IMR-90 (cell line): ENCODE data around the gene BRD1. TPM values are rescaled to one million over a fixed set of nuclear protein-coding genes. Genes with fewer than 3 reads are reported as not detected.

Experiments used
- ATAC-seq: fragments of 200-7000 bp; cut with Tn5 transposase; 2 replicates; pipeline ENCODE4 v1.9.1; 2020; ENCODE audit warnings: low read depth, mild to moderate bottlenecking, moderate library complexity
- BruUV-seq: library from RNA; stranded (reverse); fragments of 400-500 nt; replicated peaks from 2 replicates; lab custom pipeline; 2021; lab: Mats Ljungman, UMichigan
- CTCF ChIA-PET: fragments of 300-600 bp; formaldehyde crosslinking; extraction: SDS; loops from one replicate; lab custom pipeline; 2021; ENCODE audit warnings: antibody characterized with exemption; lab: Yijun Ruan, JAX
- POLR2A ChIA-PET: fragments of 300-600 bp; sonication (Branson Sonifier 250); formaldehyde crosslinking; loops from one replicate; lab custom pipeline; 2022; ENCODE audit warnings: antibody characterized with exemption; ENCODE audit not compliant: unreplicated experiment; lab: Charles Lee
- DNase-seq: peaks from one replicate; pipeline ENCODE4 v3.0.0; 2013
- H2AFZ ChIP-seq: replicated peaks from 2 replicates; pipeline ENCODE3; 2013; ENCODE audit warnings: low read length, mild to moderate bottlenecking; ENCODE audit not compliant: poor library complexity
- H2AK5ac ChIP-seq: 2 replicates; pipeline ENCODE4 v1.6.1; 2013; ENCODE audit warnings: low read depth, low read length, inconsistent platforms
- H2AK9ac ChIP-seq: replicated peaks from 2 replicates; pipeline ENCODE3; 2013; ENCODE audit warnings: mild to moderate bottlenecking, low read depth, low read length, moderate library complexity; ENCODE audit not compliant: poor library complexity
- H2BK120ac ChIP-seq: 2 replicates; pipeline ENCODE4 v1.6.1; 2013; ENCODE audit warnings: low read depth, low read length, inconsistent platforms
- H2BK15ac ChIP-seq: 3 replicates; pipeline ENCODE4 v1.6.1; 2013; ENCODE audit warnings: low read depth, low read length, inconsistent platforms
- H2BK20ac ChIP-seq: 2 replicates; pipeline ENCODE4 v1.6.1; 2013; ENCODE audit warnings: low read depth, mild to moderate bottlenecking, inconsistent platforms, low read length, moderate library complexity
- H2BK5ac ChIP-seq: 2 replicates; pipeline ENCODE4 v1.6.1; 2013; ENCODE audit warnings: mild to moderate bottlenecking, low read depth, low read length, inconsistent platforms; ENCODE audit not compliant: poor library complexity, severe bottlenecking
- H3K14ac ChIP-seq: replicated peaks from 2 replicates; pipeline ENCODE4 v1.6.1; 2013; ENCODE audit warnings: low read depth, low read length, inconsistent platforms
- H3K18ac ChIP-seq: 2 replicates; pipeline ENCODE4 v1.6.1; 2013; ENCODE audit warnings: low read depth, low read length, control low read depth
- H3K23ac ChIP-seq: 2 replicates; pipeline ENCODE4 v1.6.1; 2013; ENCODE audit warnings: low read depth, low read length, inconsistent platforms
- H3K27ac ChIP-seq: 2 replicates; pipeline ENCODE4 v1.5.1; 2013; ENCODE audit warnings: mild to moderate bottlenecking, control low read depth, low read length; ENCODE audit not compliant: insufficient read depth
- H3K27me3 ChIP-seq: 2 replicates; pipeline ENCODE4 v1.6.1; 2013; ENCODE audit warnings: low read length; ENCODE audit not compliant: control insufficient read depth, insufficient read depth
- H3K36me3 ChIP-seq: 2 replicates; pipeline ENCODE4 v1.6.1; 2013; ENCODE audit warnings: low read length, mixed read lengths; ENCODE audit not compliant: control insufficient read depth, insufficient read depth
- H3K4ac ChIP-seq: 2 replicates; pipeline ENCODE4 v1.6.1; 2013; ENCODE audit warnings: low read depth, low read length, inconsistent platforms
- H3K4me1 ChIP-seq: 2 replicates; pipeline ENCODE4 v1.6.1; 2013; ENCODE audit warnings: low read length, mixed read lengths; ENCODE audit not compliant: control insufficient read depth, insufficient read depth
- H3K4me2 ChIP-seq: 2 replicates; pipeline ENCODE4 v1.6.1; 2013; ENCODE audit warnings: low read depth, mild to moderate bottlenecking, control low read depth, low read length, moderate library complexity
- H3K4me3 ChIP-seq: 2 replicates; pipeline ENCODE4 v1.5.1; 2013; ENCODE audit warnings: low read depth, mild to moderate bottlenecking, control low read depth, low read length, moderate library complexity; ENCODE audit not compliant: insufficient read depth
- H3K56ac ChIP-seq: 2 replicates; pipeline ENCODE4 v1.6.1; 2013; ENCODE audit warnings: low read length, inconsistent platforms; ENCODE audit not compliant: insufficient read depth; ENCODE audit errors: extremely low read depth
- H3K79me1 ChIP-seq, 2 experiments: 2 replicates each; pipeline ENCODE4 v1.6.1; 2013; ENCODE audit warnings: low read length in 2 of 2, inconsistent platforms in 1 of 2, low read depth in 1 of 2
- H3K9ac ChIP-seq: 2 replicates; pipeline ENCODE4 v1.6.1; 2013; ENCODE audit warnings: low read depth, low read length, control low read depth
- H3K9me1 ChIP-seq: 2 replicates; pipeline ENCODE4 v1.6.1; 2013; ENCODE audit warnings: low read length, inconsistent platforms; ENCODE audit not compliant: insufficient read depth
- H3K9me3 ChIP-seq: 2 replicates; pipeline ENCODE4 v1.6.1; 2013; ENCODE audit warnings: low read length; ENCODE audit not compliant: control insufficient read depth, insufficient read depth
- H4K20me1 ChIP-seq: 2 replicates; pipeline ENCODE4 v1.6.1; 2013; ENCODE audit warnings: low read length, inconsistent platforms; ENCODE audit not compliant: insufficient read depth
- H4K5ac ChIP-seq: 2 replicates; pipeline ENCODE4 v1.6.1; 2013; ENCODE audit warnings: mild to moderate bottlenecking, low read depth, low read length, control low read depth
- H4K8ac ChIP-seq, 2 experiments: 2 replicates each; pipeline ENCODE4 v1.6.1; 2013; ENCODE audit warnings: low read depth in 2 of 2, low read length in 2 of 2, control low read depth in 1 of 2, inconsistent platforms in 1 of 2
- H4K91ac ChIP-seq: 2 replicates; pipeline ENCODE4 v1.6.1; 2013; ENCODE audit warnings: low read depth, low read length, inconsistent platforms; ENCODE audit not compliant: insufficient read depth
- BHLHE40 ChIP-seq: fragments of 150-350 bp; IDR thresholded peaks from 2 replicates; pipeline ENCODE4 v1.6.1; 2016; ENCODE audit warnings: mild to moderate bottlenecking, low read depth, low read length
- CEBPB ChIP-seq: IDR thresholded peaks from 2 replicates; pipeline ENCODE4 v1.6.1; 2012; ENCODE audit warnings: low read depth, low read length, improper control_type of control experiment
- CHD1 ChIP-seq: IDR thresholded peaks from 2 replicates; pipeline ENCODE4 v1.6.1; 2012; ENCODE audit warnings: low read depth, low read length, improper control_type of control experiment
- ELK1 ChIP-seq: fragments of 150-350 bp; IDR thresholded peaks from 2 replicates; pipeline ENCODE4 v1.6.1; 2016; ENCODE audit warnings: low read depth, mild to moderate bottlenecking, low read length, moderate library complexity, borderline replicate concordance
- FOS ChIP-seq: fragments of 150-350 bp; IDR thresholded peaks from 2 replicates; pipeline ENCODE4 v1.6.1; 2016; ENCODE audit warnings: low read depth, low read length
- MAZ ChIP-seq: IDR thresholded peaks from 2 replicates; pipeline ENCODE4 v1.6.1; 2012; ENCODE audit warnings: low read depth, mild to moderate bottlenecking, low read length, improper control_type of control experiment, moderate library complexity, borderline replicate concordance
- NFE2L2 ChIP-seq: fragments of 150-350 bp; IDR thresholded peaks from 2 replicates; pipeline ENCODE4 v1.6.1; 2016; ENCODE audit warnings: low read depth, mild to moderate bottlenecking, low read length
- POLR2A ChIP-seq: IDR thresholded peaks from 2 replicates; pipeline ENCODE4 v1.6.1; 2012; ENCODE audit warnings: mild to moderate bottlenecking, low read depth, low read length
- RAD21 ChIP-seq: IDR thresholded peaks from 2 replicates; pipeline ENCODE4 v1.6.1; 2012; ENCODE audit warnings: low read length, improper control_type of control experiment
- RCOR1 ChIP-seq: IDR thresholded peaks from 2 replicates; pipeline ENCODE4 v1.6.1; 2012; ENCODE audit warnings: mild to moderate bottlenecking, low read length, improper control_type of control experiment; ENCODE audit not compliant: insufficient replicate concordance
- RFX5 ChIP-seq: IDR thresholded peaks from 2 replicates; pipeline ENCODE4 v1.8.0; 2012; ENCODE audit warnings: low read depth, mild to moderate bottlenecking, low read length, moderate library complexity
- SMC3 ChIP-seq: fragments of 150-350 bp; IDR thresholded peaks from 2 replicates; pipeline ENCODE4 v1.6.1; 2016; ENCODE audit warnings: low read depth, mild to moderate bottlenecking, antibody characterized with exemption, low read length, moderate library complexity
- WGBS, 2 experiments: methylation state at CpG; one replicate each; pipeline versions ENCODE4 v1.1.5 to v1.1.7; 2013; ENCODE audit warnings: missing lambda C conversion rate in 2 of 2; ENCODE audit not compliant: insufficient read length in 1 of 2; ENCODE audit errors: extremely low coverage in 2 of 2; 5-methylcytosine and 5-hydroxymethylcytosine counted together
- dilution Hi-C: fragments of 300-500 bp; cut with HindIII; formaldehyde crosslinking; loops from one replicate; pipeline ENCODE4 v1.14.3; 2018; ENCODE audit warnings: low sequenced_read_pairs; ENCODE audit not compliant: unreplicated experiment
- in situ Hi-C: fragments of 300-500 bp; cut with MboI; formaldehyde crosslinking; loops from 3 replicates; pipeline ENCODE4 v1.14.3; 2019; ENCODE audit warnings: low sequenced_read_pairs, inconsistent platforms, mixed read lengths
- intact Hi-C: fragments of 100-400 bp; cut with micrococcal nuclease; formaldehyde crosslinking; loops from 2 replicates; pipeline ENCODE4 v1.10.0; 2022
- polyA plus RNA-seq, 3 experiments: library from polyadenylated mRNA; depleted of rRNA; stranded (reverse); fragments of >200 nt; gene quantifications; 2 replicates each; pipeline ENCODE4 v1.2.3, GENCODE V29; 2012; ENCODE audit warnings: low replicate concordance in 1 of 3
- total RNA-seq: library from RNA; depleted of rRNA; stranded (reverse); fragments of >200 nt; gene quantifications from 2 replicates; pipeline ENCODE4 v1.2.3, GENCODE V29; 2012
- TF ChIP-seq, protein P1 (sequence below): conservative IDR thresholded peaks from 2 replicates; pipeline ENCODE4 v1.5.1; 2012; ENCODE audit warnings: mild to moderate bottlenecking, low read depth, low read length, improper control_type of control experiment
- TF ChIP-seq, protein P2 (sequence below): fragments of 150-350 bp; IDR thresholded peaks from 2 replicates; pipeline ENCODE4 v1.6.1; 2017; ENCODE audit warnings: mild to moderate bottlenecking, antibody characterized with exemption, low read length, low read depth

BRD1 gene
- total and polyA plus RNA-seq, 2 of the 4 experiments (the other 2 are of a cell fraction) = 10.0 to 10.6 TPM

- dilution Hi-C loops (no loop called here), in situ Hi-C loops (no loop called here), intact Hi-C loops (no loop called here)
- Histone ChIP-seq H2BK120ac (no peak overlapping the region), H2AK9ac (no peak overlapping the region), H4K8ac (no peak overlapping the region), H3K18ac (no peak overlapping the region), H3K23ac (no peak overlapping the region), H4K20me1 (no peaks in the 10 kb centered on the region), H3K9me3 (no peaks in the 10 kb centered on the region), H3K9me1 (no peaks in the 10 kb centered on the region), H3K4me3 (no peak overlapping the region), H3K27ac (no peak overlapping the region), H3K36me3 (no peaks in the 10 kb centered on the region), H2BK20ac (no peak overlapping the region), H3K27me3 (peaks cover 20% of the 10 kb centered on the region), H4K5ac (no peak overlapping the region), H3K4me1 (no peaks in the 10 kb centered on the region), H3K9ac (no peak overlapping the region), H3K56ac (no peak overlapping the region), H3K14ac (no peak overlapping the region), H2AFZ (no peak overlapping the region), H4K91ac (no peak overlapping the region), H2BK15ac (no peak overlapping the region), H2AK5ac (no peak overlapping the region), H3K79me1 (no peaks in the 10 kb centered on the region), H2BK5ac (no peak overlapping the region), H3K4ac (no peak overlapping the region), H3K4me2 (no peak overlapping the region)
- TF ChIP-seq MAZ (no peak), ELK1 (no peak), RFX5 (no peak), RAD21 (no peak), SMC3 (no peak), CHD1 (no peak), POLR2A (no peak), FOS (no peak), BHLHE40 (no peak), RCOR1 (no peak), NFE2L2 (no peak), CEBPB (no peak)
- TF ChIP-seq, protein P1, sequence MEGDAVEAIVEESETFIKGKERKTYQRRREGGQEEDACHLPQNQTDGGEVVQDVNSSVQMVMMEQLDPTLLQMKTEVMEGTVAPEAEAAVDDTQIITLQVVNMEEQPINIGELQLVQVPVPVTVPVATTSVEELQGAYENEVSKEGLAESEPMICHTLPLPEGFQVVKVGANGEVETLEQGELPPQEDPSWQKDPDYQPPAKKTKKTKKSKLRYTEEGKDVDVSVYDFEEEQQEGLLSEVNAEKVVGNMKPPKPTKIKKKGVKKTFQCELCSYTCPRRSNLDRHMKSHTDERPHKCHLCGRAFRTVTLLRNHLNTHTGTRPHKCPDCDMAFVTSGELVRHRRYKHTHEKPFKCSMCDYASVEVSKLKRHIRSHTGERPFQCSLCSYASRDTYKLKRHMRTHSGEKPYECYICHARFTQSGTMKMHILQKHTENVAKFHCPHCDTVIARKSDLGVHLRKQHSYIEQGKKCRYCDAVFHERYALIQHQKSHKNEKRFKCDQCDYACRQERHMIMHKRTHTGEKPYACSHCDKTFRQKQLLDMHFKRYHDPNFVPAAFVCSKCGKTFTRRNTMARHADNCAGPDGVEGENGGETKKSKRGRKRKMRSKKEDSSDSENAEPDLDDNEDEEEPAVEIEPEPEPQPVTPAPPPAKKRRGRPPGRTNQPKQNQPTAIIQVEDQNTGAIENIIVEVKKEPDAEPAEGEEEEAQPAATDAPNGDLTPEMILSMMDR = no peak
- TF ChIP-seq, protein P2, sequence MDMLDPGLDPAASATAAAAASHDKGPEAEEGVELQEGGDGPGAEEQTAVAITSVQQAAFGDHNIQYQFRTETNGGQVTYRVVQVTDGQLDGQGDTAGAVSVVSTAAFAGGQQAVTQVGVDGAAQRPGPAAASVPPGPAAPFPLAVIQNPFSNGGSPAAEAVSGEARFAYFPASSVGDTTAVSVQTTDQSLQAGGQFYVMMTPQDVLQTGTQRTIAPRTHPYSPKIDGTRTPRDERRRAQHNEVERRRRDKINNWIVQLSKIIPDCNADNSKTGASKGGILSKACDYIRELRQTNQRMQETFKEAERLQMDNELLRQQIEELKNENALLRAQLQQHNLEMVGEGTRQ = no peak
- ChIA-PET POLR2A (no interaction called here), CTCF (no interaction called here)
- DNase-seq = no peak
- 78% methylated on average over 14 of the region's 27 CpGs; no CpG with 5 or more reads in 1 of the 2 experiments for WGBS, 2 experiments
- ATAC-seq = no peak
- no TSS peak for BruUV-seq
Measured at GRCh38 chr22:49727191-49727880, 100.3 kb downstream of the BRD1 start.
